ENCODE data around the gene RFT1.

GRCh38 chr3:53089511-53089910 is 40.7 kb downstream of the RFT1 start:
- TF ChIP-seq GATA2 (IDR thresholded peaks at IDR 0.05; ENCODE audit: low read depth, low read length) (no peak), GATA3 (IDR thresholded peaks at IDR 0.05; ENCODE audit: low read depth, low read length) (no peak)

Data from SH-SY5Y (cell line).